Measurements from ENCODE around the gene CBFA2T3. TPM values are rescaled to one million over a fixed set of nuclear protein-coding genes. Genes with fewer than 3 reads are reported as not detected.

The CBFA2T3 gene
- total and polyA plus RNA-seq, 4 donors, result 0.18 to 9.4 (median 2.7) TPM

- Histone ChIP-seq H3K9me3 (ENCODE audit: control insufficient read depth, low read length) (no peaks in the 10 kb centered on the region), H3K4me1 (ENCODE audit: control insufficient read depth in 1 of 2, insufficient read depth in 2 of 2, low read length in 2 of 2) (no peaks in the 10 kb centered on the region), H3K27me3 (ENCODE audit: control insufficient read depth in 1 of 2, insufficient read depth in 2 of 2, low read length in 1 of 2) (no peaks in the 10 kb centered on the region), H3K36me3 (ENCODE audit: control insufficient read depth in 1 of 2, insufficient read depth in 2 of 2, low read length in 1 of 2) (no peaks in the 10 kb centered on the region), H3K4me3 (ENCODE audit: low read length in 2 of 2) (no peak overlapping the region), H3K27ac (ENCODE audit: low read depth in 1 of 2, low read length in 2 of 2) (no peak overlapping the region)
- ATAC-seq (ENCODE audit: low FRiP score) (no peak), DNase-seq (no peak)
- 77 to 81% methylated on average over 31 of the region's 31 CpGs for WGBS, 2 donors
- intact Hi-C loops (cut with DNase I), result no loop called here
These were observed 48.5 kb downstream of the CBFA2T3 start for GRCh38 chr16:88928405-88929090.

- Histone ChIP-seq H3K36me3 (ENCODE audit: control insufficient read depth in 1 of 2, insufficient read depth in 2 of 2, low read length in 1 of 2) (no peaks in the 10 kb centered on the region), H3K4me3 (ENCODE audit: low read length in 2 of 2) (no peak overlapping the region), H3K9me3 (ENCODE audit: control insufficient read depth, low read length) (no peaks in the 10 kb centered on the region), H3K4me1 (ENCODE audit: control insufficient read depth in 1 of 2, insufficient read depth in 2 of 2, low read length in 2 of 2) (no peaks in the 10 kb centered on the region), H3K27me3 (ENCODE audit: control insufficient read depth in 1 of 2, insufficient read depth in 2 of 2, low read length in 1 of 2) (no peaks in the 10 kb centered on the region), H3K27ac (ENCODE audit: low read depth in 1 of 2, low read length in 2 of 2) (no peak overlapping the region)
- DNase-seq (no peak), ATAC-seq (ENCODE audit: low FRiP score) (no peak)
- intact Hi-C loops (cut with DNase I), result no loop called here
- 94 to 95% methylated on average over 24 to 26 of the region's 26 CpGs for WGBS, 2 donors
These were observed 49.3 kb downstream of the CBFA2T3 start for GRCh38 chr16:88927661-88928060.

GRCh38 chr16:88927010-88927409, 50.0 kb downstream of the CBFA2T3 start:
- Histone ChIP-seq H3K36me3 (ENCODE audit: control insufficient read depth in 1 of 2, insufficient read depth in 2 of 2, low read length in 1 of 2) (no peaks in the 10 kb centered on the region), H3K9me3 (ENCODE audit: control insufficient read depth, low read length) (no peaks in the 10 kb centered on the region), H3K4me3 (ENCODE audit: low read length in 2 of 2) (no peak overlapping the region), H3K4me1 (ENCODE audit: control insufficient read depth in 1 of 2, insufficient read depth in 2 of 2, low read length in 2 of 2) (no peaks in the 10 kb centered on the region), H3K27me3 (ENCODE audit: control insufficient read depth in 1 of 2, insufficient read depth in 2 of 2, low read length in 1 of 2) (no peaks in the 10 kb centered on the region), H3K27ac (ENCODE audit: low read depth in 1 of 2, low read length in 2 of 2) (no peak overlapping the region)
- intact Hi-C loops (cut with DNase I), result no loop called here
- no peak for ATAC-seq (ENCODE audit: low FRiP score)
- no peak for DNase-seq
- WGBS, 2 donors, result 93 to 95% methylated on average over 20 to 21 of the region's 21 CpGs

DNA sequence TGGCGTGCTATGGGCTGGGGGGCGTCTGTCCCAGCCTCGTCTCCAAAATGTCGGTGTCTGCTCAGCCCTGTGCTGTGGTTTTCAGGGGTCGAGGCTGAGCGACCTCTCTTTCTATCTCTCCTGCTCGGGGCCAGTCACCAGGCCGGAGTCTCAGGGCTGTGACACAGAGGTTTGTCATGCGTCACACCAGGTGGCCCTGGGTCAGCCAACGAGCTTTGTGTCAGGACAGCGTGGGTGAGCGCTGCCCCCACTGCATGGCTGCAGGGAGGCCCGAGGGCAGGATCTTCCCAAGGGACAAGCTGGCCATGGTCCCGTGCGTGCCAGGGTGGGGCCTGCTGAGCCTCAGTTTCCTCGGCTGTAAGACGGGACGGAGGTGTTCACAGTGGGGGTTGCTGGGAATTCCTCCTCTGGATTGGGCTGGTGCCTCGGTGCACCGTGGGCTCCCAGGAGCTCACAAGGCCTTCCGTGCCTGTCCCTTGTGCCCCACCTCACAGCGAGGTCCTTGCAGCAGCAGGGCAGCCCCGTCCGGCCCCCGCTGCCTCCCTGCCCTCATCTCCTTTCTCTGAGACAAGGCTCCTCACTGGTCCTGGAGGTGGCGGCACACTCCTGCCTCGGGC, 50.5 kb downstream of the CBFA2T3 start:
- Histone ChIP-seq H3K27me3 (ENCODE audit: control insufficient read depth in 1 of 2, insufficient read depth in 2 of 2, low read length in 1 of 2) (no peaks in the 10 kb centered on the region), H3K4me1 (ENCODE audit: control insufficient read depth in 1 of 2, insufficient read depth in 2 of 2, low read length in 2 of 2) (no peaks in the 10 kb centered on the region)

GRCh38 chr16:88925540-88925887, 51.5 kb downstream of the CBFA2T3 start:
- no peak for ATAC-seq (ENCODE audit: low FRiP score)
- Histone ChIP-seq H3K9me3 (ENCODE audit: control insufficient read depth, low read length) (no peaks in the 10 kb centered on the region), H3K4me1 (ENCODE audit: control insufficient read depth in 1 of 2, insufficient read depth in 2 of 2, low read length in 2 of 2) (no peaks in the 10 kb centered on the region), H3K4me3 (ENCODE audit: low read length in 2 of 2) (no peak overlapping the region), H3K27ac (ENCODE audit: low read depth in 1 of 2, low read length in 2 of 2) (no peak overlapping the region), H3K27me3 (ENCODE audit: control insufficient read depth in 1 of 2, insufficient read depth in 2 of 2, low read length in 1 of 2) (no peaks in the 10 kb centered on the region), H3K36me3 (ENCODE audit: control insufficient read depth in 1 of 2, insufficient read depth in 2 of 2, low read length in 1 of 2) (no peaks in the 10 kb centered on the region)
- intact Hi-C loops (cut with DNase I), result no loop called here
- WGBS, 2 donors, result 61 to 63% methylated on average over 16 of the region's 16 CpGs
- no peak for DNase-seq

More for the DNA sequence above, 50.5 kb downstream of the CBFA2T3 start:
- DNase-seq (no peak), ATAC-seq (ENCODE audit: low FRiP score) (no peak)
- intact Hi-C loops (cut with DNase I), result no loop called here
- 92 to 94% methylated on average over 27 of the region's 27 CpGs for WGBS, 2 donors
- H3K4me3 ChIP-seq (ENCODE audit: low read length in 2 of 2), result no peak overlapping the region
- H3K36me3 ChIP-seq (ENCODE audit: control insufficient read depth in 1 of 2, insufficient read depth in 2 of 2, low read length in 1 of 2), result no peaks in the 10 kb centered on the region
- no peak overlapping the region for H3K27ac ChIP-seq (ENCODE audit: low read depth in 1 of 2, low read length in 2 of 2)
- no peaks in the 10 kb centered on the region for H3K9me3 ChIP-seq (ENCODE audit: control insufficient read depth, low read length)

DNA sequence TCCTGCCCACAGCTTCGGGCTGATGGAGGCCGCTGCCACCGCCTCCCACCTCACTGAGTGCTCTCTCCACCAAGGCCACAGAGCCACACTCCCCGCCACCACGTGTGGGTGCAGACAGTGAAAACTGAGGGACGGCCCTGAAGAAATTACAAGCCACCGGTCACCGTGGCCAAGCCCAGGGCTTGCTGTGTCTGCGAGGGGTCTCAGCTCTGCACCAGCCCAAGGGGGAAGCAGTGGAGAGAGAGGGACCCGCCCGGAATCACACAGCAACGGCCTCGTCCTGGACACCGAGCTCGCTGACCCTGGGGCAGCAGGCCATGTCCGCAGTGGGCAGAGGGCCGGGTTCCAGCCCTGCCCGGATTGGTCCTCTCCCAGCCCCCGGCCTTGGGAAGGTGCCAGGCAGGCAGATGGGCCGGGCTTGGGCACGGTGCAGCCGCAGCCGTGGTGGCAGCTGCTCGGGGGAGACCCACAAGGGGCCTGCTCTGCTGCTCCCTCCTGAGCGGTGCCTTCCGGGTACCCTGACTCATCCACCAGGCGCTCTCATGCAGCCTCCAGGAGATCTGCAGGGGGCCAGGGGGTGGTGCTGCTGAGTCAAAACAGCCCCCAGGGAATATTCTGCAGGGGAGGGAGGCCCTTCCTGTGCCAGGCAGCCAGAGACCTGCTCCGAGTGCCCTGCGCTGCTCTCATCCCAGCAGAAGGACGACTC, 52.0 kb downstream of the CBFA2T3 start:
- ATAC-seq (ENCODE audit: low FRiP score), result peak; percentile 45
- no peak overlapping the region for H3K4me3 ChIP-seq (ENCODE audit: low read length in 2 of 2)
- no peaks in the 10 kb centered on the region for H3K27me3 ChIP-seq (ENCODE audit: control insufficient read depth in 1 of 2, insufficient read depth in 2 of 2, low read length in 1 of 2)

DNA sequence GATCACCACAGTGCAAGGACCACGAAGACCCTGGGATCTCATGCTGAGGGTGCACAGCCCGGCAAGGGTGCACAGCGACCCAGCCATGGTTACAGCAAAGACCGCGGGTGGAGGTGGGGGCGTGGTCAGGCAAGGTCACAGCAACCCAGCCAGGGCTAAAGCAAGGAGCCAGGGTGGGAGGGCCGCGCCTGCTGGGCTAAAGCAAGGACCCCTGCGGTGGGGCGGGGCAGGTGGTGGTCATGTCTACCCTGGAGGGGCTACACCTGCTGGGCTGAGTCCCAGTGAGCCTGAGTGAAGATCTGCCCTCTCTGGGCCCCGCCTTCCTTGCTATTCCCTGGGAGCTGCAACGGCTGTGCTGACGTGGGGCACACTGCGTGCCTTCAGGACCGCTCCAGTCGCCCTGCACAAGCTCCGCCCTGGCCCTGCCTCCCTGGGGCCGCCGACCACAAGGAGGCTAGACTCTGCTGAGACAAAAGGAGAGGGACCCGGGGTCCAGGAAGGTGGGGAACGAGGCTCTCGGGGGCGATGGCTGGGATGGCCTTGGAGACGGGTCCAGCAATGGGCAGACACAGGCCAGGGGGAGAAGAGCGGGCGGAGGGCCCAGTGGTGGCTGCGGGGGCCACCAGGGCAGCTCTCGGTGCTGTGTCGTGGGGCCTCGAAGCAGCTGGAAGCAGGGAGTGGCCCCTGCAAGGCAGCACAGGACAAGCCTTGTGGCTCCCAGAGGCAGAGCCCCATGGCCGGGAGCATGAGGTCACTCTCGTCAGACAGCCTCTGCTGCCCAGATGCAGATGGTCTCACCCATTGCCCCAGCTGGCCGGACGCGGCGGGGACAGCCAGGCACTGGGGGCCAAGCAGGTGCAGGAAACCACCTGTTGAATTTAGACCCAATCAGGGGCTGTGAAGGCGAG, 52.8 kb downstream of the CBFA2T3 start:
- Histone ChIP-seq H3K9me3 (ENCODE audit: control insufficient read depth, low read length) (no peaks in the 10 kb centered on the region), H3K4me3 (ENCODE audit: low read length in 2 of 2) (no peak overlapping the region), H3K4me1 (ENCODE audit: control insufficient read depth in 1 of 2, insufficient read depth in 2 of 2, low read length in 2 of 2) (no peaks in the 10 kb centered on the region), H3K27me3 (ENCODE audit: control insufficient read depth in 1 of 2, insufficient read depth in 2 of 2, low read length in 1 of 2) (no peaks in the 10 kb centered on the region), H3K27ac (ENCODE audit: low read depth in 1 of 2, low read length in 2 of 2) (no peak overlapping the region), H3K36me3 (ENCODE audit: control insufficient read depth in 1 of 2, insufficient read depth in 2 of 2, low read length in 1 of 2) (no peaks in the 10 kb centered on the region)
- WGBS, 2 donors, result 89 to 92% methylated on average over 37 of the region's 37 CpGs
- no peak for DNase-seq
- intact Hi-C loops (cut with DNase I), result no loop called here
- no peak for ATAC-seq (ENCODE audit: low FRiP score)

More for the DNA sequence above, 52.0 kb downstream of the CBFA2T3 start:
- H3K27ac ChIP-seq (ENCODE audit: low read depth in 1 of 2, low read length in 2 of 2), result no peak overlapping the region
- WGBS, 2 donors, result 27 to 36% methylated on average over 22 to 30 of the region's 30 CpGs
- intact Hi-C loops (cut with DNase I), result no loop called here
- no peaks in the 10 kb centered on the region for H3K36me3 ChIP-seq (ENCODE audit: control insufficient read depth in 1 of 2, insufficient read depth in 2 of 2, low read length in 1 of 2)
- peak in 1 of 2 donors; percentile 78 for DNase-seq
- no peaks in the 10 kb centered on the region for H3K9me3 ChIP-seq (ENCODE audit: control insufficient read depth, low read length)
- H3K4me1 ChIP-seq (ENCODE audit: control insufficient read depth in 1 of 2, insufficient read depth in 2 of 2, low read length in 2 of 2), result no peaks in the 10 kb centered on the region

GRCh38 chr16:88923450-88923849, 53.6 kb downstream of the CBFA2T3 start:
- Histone ChIP-seq H3K27me3 (ENCODE audit: control insufficient read depth in 1 of 2, insufficient read depth in 2 of 2, low read length in 1 of 2) (no peaks in the 10 kb centered on the region), H3K36me3 (ENCODE audit: control insufficient read depth in 1 of 2, insufficient read depth in 2 of 2, low read length in 1 of 2) (no peaks in the 10 kb centered on the region), H3K4me3 (ENCODE audit: low read length in 2 of 2) (no peak overlapping the region), H3K9me3 (ENCODE audit: control insufficient read depth, low read length) (no peaks in the 10 kb centered on the region), H3K27ac (ENCODE audit: low read depth in 1 of 2, low read length in 2 of 2) (no peak overlapping the region), H3K4me1 (ENCODE audit: control insufficient read depth in 1 of 2, insufficient read depth in 2 of 2, low read length in 2 of 2) (no peaks in the 10 kb centered on the region)
- WGBS, 2 donors, result 91 to 94% methylated on average over 17 of the region's 17 CpGs
- no peak for ATAC-seq (ENCODE audit: low FRiP score)
- intact Hi-C loops (cut with DNase I), result no loop called here
- no peak for DNase-seq

Data from aorta (tissue), 5 donors.